Heart left ventricle (tissue), 16 donors: ENCODE results near the gene CCDC190. TPM values are rescaled to one million over a fixed set of nuclear protein-coding genes. Genes with fewer than 3 reads are reported as not detected.

ENCODE experiments used
- ATAC-seq, 4 donors: fragments of 200-7000 bp; cut with Tn5 transposase; one replicate each; pipeline ENCODE4 v1.9.1; 2020 to 2022; ENCODE audit warnings: moderate library complexity in 4 of 4, mild to moderate bottlenecking in 3 of 4, moderate number of reproducible peaks in 1 of 4
- DNase-seq, 5 donors: peaks; one replicate each; pipeline ENCODE4 v3.0.0-alpha.2; 2020
- H3K27ac ChIP-seq, 12 donors: fragments of 200-600 bp; sonication (generic) in 4 of 12; one replicate each; pipeline versions ENCODE4 v1.5.0 to v1.8.0; 2016 to 2022; ENCODE audit warnings: mild to moderate bottlenecking in 2 of 12
- H3K27me3 ChIP-seq, 9 donors: fragments of 200-600 bp; sonication (generic) in 2 of 9; one replicate each; pipeline versions ENCODE4 v1.5.1 to v1.8.0; 2016 to 2022; ENCODE audit warnings: mild to moderate bottlenecking in 3 of 9
- H3K36me3 ChIP-seq, 9 donors: fragments of 200-600 bp; sonication (generic) in 2 of 9; one replicate each; pipeline versions ENCODE4 v1.5.0 to v1.8.0; 2018 to 2022; ENCODE audit warnings: mild to moderate bottlenecking in 2 of 9
- H3K4me1 ChIP-seq, 12 donors: fragments of 200-600 bp; sonication (generic) in 4 of 12; one replicate each; pipeline versions ENCODE4 v1.5.0 to v1.8.0; 2016 to 2022; ENCODE audit warnings: mild to moderate bottlenecking in 3 of 12
- H3K4me3 ChIP-seq, 12 donors: fragments of 200-600 bp; sonication (generic) in 4 of 12; one replicate each; pipeline versions ENCODE4 v1.5.0 to v1.8.0; 2017 to 2022; ENCODE audit warnings: mild to moderate bottlenecking in 9 of 12, moderate library complexity in 4 of 12
- H3K9me3 ChIP-seq, 12 donors: fragments of 200-600 bp; sonication (generic) in 4 of 12; one replicate each; pipeline versions ENCODE4 v1.5.0 to v1.8.0; 2016 to 2022; ENCODE audit warnings: mild to moderate bottlenecking in 1 of 12
- CTCF ChIP-seq, 12 donors: fragments of 200-600 bp; sonication (generic) in 4 of 12; IDR thresholded peaks; one replicate each; pipeline versions ENCODE4 v1.5.0 to v1.8.0; 2018 to 2022; ENCODE audit warnings: antibody characterized with exemption in 12 of 12, mild to moderate bottlenecking in 5 of 12
- POLR2A ChIP-seq, 2 donors: fragments of 450-650 bp; IDR thresholded peaks; one replicate each; pipeline ENCODE4 v1.6.1; 2017; ENCODE audit warnings: antibody characterized with exemption in 2 of 2, mild to moderate bottlenecking in 2 of 2, moderate library complexity in 2 of 2
- WGBS, 4 donors: extraction: QIAGEN DNeasy Blood & Tissue Kit in 2 of 4; methylation state at CpG; one replicate each; pipeline versions ENCODE4 v1.1.5 to v1.1.7; 2013 to 2018; 5-methylcytosine and 5-hydroxymethylcytosine counted together
- intact Hi-C, 10 donors: fragments of 100-400 bp; cut with DNase I; formaldehyde crosslinking; loops; one replicate each; pipeline versions ENCODE4 v1.11.1 to v1.14.2; 2022
- polyA plus RNA-seq, 2 donors: library from polyadenylated mRNA; stranded (reverse); fragments of 200-250 nt; gene quantifications; one replicate each; pipeline ENCODE4 v1.2.3, GENCODE V29; 2013
- total RNA-seq, 9 donors: library from RNA; depleted of rRNA in 2 of 9; stranded (reverse); fragments of >200 nt in 2 of 9; fragmentation: NEBNext Ultra II Directional in 3 of 9; extraction: Animal tissue kit (Norgen Biotek cat#: 25700) in 3 of 9; gene quantifications; one replicate each; pipeline versions ENCODE4 v1.1.0 to v1.2.4, GENCODE V29; 2016 to 2023
- donor health status: ischemic (EF 13 %, LVEDD 7.1; RV severe dilation, severe dysfunction).
- donor health status: healthy with polysubstance abuse.
- donor health status: DM: no; HTN: yes; CAD: no.
- donor health status: DM: no; HTN: no; CAD: no.
- donor health status: ischemic (EF 25% LVEDD 6.9; RV normal size, moderate dysfunction).
- donor health status: ischemic (EF 25% LVEDD 5.7; RV mildly dilated, moderate dysfunction).
- donor health status: healthy.
- donor health status: DM: yes; HTN: yes; CAD: no.
- donor health status: ischemic (EF 35%, LVEDD 5.7; RV mildly dilated, moderate dysfunction).
- donor health status: nonischemic (EF 11% LVEDD 7.7; RV severe dilation, severe dysfunction).
- donor health status: DM: yes; HTN: yes; CAD: no.
- donor health status: PGD.
- donor health status: ischemic (EF 29% LVEDD 5.4; RV normal size, mild dysfunction).
- donor health status: nonischemic (EF 23%, LVEDD 6.1; RV moderate dilation, normal function).

Gene CCDC190
- total and polyA plus RNA-seq, 11 donors = 0.06 to 1.2 (median 0.32) TPM; not detected in 3

GRCh38 chr1:162859191-162859590 is 1.8 kb downstream of the CCDC190 start:
- ATAC-seq = no peak
- DNase-seq = no peak
- WGBS, 4 donors = 64 to 77% (median 71%) methylated on average over 1 of the region's 1 CpG
- TF ChIP-seq CTCF (IDR thresholded peaks at IDR 0.05) (no peak), POLR2A (IDR thresholded peaks at IDR 0.05) (no peak)
- Histone ChIP-seq H3K27ac (no peak overlapping the region), H3K4me1 (peaks cover 0 to 16% (median 0%) of the 10 kb centered on the region in 12 donors), H3K27me3 (no peaks in the 10 kb centered on the region), H3K9me3 (no peaks in the 10 kb centered on the region), H3K36me3 (no peaks in the 10 kb centered on the region), H3K4me3 (no peak overlapping the region)
- intact Hi-C loops = loop anchor here in 1 of 10 donors (5.0 kb wide), 2 partner anchors 208 to 318 kb away; partner anchors contain the start of gene RGS4

GRCh38 chr1:162857850-162858249 is 3.1 kb downstream of the CCDC190 start:
- Histone ChIP-seq H3K4me1 (peaks cover 0 to 16% (median 0%) of the 10 kb centered on the region in 12 donors), H3K9me3 (no peaks in the 10 kb centered on the region), H3K27me3 (no peaks in the 10 kb centered on the region), H3K36me3 (no peaks in the 10 kb centered on the region), H3K27ac (no peak overlapping the region), H3K4me3 (no peak overlapping the region)
- intact Hi-C loops = loop anchor here in 1 of 10 donors (5.0 kb wide), 2 partner anchors 209 to 319 kb away; partner anchors contain the start of gene RGS4
- ATAC-seq (no peak), DNase-seq (no peak)
- TF ChIP-seq POLR2A (IDR thresholded peaks at IDR 0.05) (no peak), CTCF (IDR thresholded peaks at IDR 0.05) (no peak)

GRCh38 chr1:162856260-162856659 is 4.7 kb downstream of the CCDC190 start:
- no peaks in the 10 kb centered on the region for H3K9me3 ChIP-seq
- H3K36me3 ChIP-seq = no peaks in the 10 kb centered on the region
- H3K27ac ChIP-seq = no peak overlapping the region
- peaks cover 0 to 6% (median 0%) of the 10 kb centered on the region in 12 donors for H3K4me1 ChIP-seq
- no peak overlapping the region for H3K4me3 ChIP-seq
- intact Hi-C loops = loop anchor here in 1 of 10 donors (5.0 kb wide), 2 partner anchors 211 to 321 kb away; partner anchors contain the start of gene RGS4
- 80 to 90% (median 88%) methylated on average over 2 of the region's 2 CpGs for WGBS, 4 donors
- TF ChIP-seq POLR2A (IDR thresholded peaks at IDR 0.05) = no peak
- no peak for TF ChIP-seq CTCF (IDR thresholded peaks at IDR 0.05)
- DNase-seq (no peak), ATAC-seq (no peak)
- no peaks in the 10 kb centered on the region for H3K27me3 ChIP-seq

GRCh38 chr1:162855461-162856150 is 5.4 kb downstream of the CCDC190 start:
- WGBS, 4 donors = 84 to 88% (median 86%) methylated on average over 4 of the region's 4 CpGs
- TF ChIP-seq POLR2A (IDR thresholded peaks at IDR 0.05) = no peak
- TF ChIP-seq CTCF (IDR thresholded peaks at IDR 0.05) = no peak
- Histone ChIP-seq H3K27me3 (no peaks in the 10 kb centered on the region), H3K27ac (no peak overlapping the region), H3K9me3 (no peaks in the 10 kb centered on the region), H3K4me3 (no peak overlapping the region), H3K4me1 (no peaks in the 10 kb centered on the region), H3K36me3 (no peaks in the 10 kb centered on the region)
- intact Hi-C loops = loop anchor here in 3 of 10 donors (2.0 to 5.0 kb wide), 4 partner anchors 212 to 459 kb away; partner anchors contain the start of gene RGS4 (in 1 of the 3)
- DNase-seq = no peak
- no peak for ATAC-seq
